HuH-7 (cell line): ENCODE results near the gene TNS2.

Experiments used
- DNase-seq: peaks from one replicate; pipeline ENCODE4 v3.0.0; 2011; ENCODE audit warnings: low spot score

TNS2 gene

GRCh38 chr12:53068811-53069585 is 19.1 kb downstream of the TNS2 start:
- DNase-seq: no peak

DNA sequence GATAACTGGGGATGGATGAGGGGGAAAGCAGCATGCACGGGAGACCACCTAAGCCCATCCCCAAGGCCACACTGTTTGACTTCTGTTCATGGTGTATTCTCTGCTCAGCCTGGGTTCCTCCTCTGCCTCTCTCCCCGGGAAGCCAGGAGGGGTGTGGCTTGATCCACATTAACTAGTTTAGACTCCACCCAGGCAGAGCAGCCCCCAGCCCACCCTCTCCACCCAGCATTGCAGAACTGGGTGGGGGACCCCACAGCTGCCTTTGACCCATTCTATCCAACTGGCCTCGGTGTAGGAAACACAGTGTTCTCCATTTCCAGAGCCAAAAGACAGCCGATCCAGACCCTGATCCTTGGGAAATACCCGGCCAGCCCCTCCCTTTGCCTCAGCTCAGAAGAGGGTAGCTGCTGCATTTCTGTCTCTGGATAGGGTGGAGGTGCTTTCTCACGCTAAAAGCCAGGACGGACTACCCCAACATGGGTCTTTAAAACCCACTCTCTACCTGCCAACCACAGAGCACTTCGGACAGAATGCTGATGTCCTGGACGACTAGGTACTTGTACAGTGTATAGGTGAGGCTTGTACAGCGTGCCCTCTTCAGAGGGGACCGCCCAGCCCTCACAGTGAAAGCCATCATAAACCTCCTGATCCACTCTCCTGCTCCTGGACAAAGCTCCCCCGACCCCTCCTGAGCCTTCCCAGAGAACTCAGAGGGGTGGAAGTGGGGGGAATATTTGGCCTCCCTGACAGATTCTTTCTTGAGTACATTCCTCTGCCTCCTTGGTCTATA is 20.0 kb downstream of the TNS2 start:
- no peak for DNase-seq

DNA sequence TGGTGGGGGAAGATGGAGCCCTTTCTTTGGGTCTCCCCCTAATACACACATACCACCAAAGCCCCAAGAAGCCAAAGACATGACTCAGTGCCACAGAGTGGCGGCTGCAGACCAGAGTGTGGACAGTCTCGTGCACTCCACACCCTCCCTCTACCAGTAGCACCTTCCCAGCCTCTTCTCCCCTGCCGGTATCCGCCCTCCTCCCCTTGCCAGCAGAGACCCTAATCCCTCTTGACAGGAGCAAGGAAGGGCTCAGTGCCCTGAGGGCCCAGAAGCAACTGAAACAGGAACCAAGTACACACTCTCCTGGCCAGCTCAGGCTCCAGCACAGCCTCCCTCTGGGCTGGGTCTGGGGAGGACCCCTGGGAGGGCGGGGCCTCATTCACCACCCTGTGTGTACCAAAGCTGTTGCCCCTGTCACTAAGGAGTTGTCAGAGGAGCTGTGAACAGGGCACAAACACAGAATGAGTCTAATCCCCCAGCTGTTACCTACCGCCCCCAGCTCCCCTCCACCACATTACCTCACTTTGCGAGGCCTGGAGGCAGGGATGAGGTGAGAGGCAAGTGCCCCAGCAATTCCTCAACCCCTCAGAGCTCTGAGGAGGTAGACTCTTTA is 21.1 kb downstream of the TNS2 start:
- no peak for DNase-seq

- DNase-seq: no peak
Measured at GRCh38 chr12:53071591-53072551, 22.0 kb downstream of the TNS2 start.

GRCh38 chr12:53073881-53074280 is 24.0 kb downstream of the TNS2 start:
- no peak for DNase-seq

DNA sequence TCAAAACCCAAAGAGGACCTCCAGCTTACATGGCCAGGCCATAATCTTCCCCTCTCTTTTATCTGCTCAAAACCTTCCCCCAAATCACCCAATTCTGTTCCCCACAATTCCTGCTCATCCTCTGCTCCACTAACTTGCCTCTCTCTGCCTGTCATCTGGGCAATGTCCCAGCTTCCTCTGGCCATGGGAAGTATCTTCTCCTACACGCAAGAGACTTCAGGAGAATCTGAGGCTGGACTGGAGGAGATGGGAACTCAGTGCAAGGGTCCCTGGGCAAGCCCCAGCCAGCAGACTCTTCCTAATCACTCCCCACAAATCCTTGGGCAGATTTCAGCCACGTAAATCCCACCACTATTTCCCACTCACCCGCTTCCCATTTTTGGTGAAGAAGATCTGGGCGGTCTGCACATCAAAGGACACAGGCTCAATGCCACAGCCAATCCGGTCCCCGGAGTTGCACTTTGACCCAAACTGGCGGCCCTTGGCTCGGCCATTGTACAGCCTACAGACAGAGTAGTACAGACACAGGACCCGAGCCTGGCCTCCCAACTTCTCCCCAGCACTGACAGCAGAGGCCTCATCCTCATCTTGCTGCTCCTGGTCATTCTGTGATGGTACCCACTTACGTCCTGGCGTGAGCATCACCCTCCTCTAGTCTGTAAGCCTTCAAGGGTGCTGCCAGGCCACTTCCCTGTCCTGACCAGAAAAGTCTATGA is 24.6 kb downstream of the TNS2 start:
- no peak for DNase-seq

GRCh38 chr12:53074999-53075370 is 25.1 kb downstream of the TNS2 start:
- DNase-seq: no peak

DNA sequence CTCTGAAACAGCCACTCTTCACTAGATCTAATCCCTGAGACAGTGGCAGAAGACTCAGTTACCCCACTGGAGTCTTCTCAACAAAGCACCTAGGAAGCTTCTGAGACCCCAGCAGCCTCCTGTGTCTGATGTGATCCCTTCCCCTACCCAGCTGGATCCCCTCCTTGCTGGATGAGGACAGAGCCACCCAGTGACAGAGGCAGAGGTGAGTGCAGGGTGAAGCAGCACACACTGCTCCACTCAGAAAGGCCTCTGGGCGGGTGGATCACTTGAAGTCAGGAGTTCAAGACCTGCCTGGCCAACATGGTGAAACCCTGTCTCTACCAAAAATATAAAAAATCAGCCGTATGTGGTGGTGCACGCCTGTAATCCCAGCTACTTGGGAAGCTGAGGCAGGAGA is 26.6 kb downstream of the TNS2 start:
- no peak for DNase-seq

DNA sequence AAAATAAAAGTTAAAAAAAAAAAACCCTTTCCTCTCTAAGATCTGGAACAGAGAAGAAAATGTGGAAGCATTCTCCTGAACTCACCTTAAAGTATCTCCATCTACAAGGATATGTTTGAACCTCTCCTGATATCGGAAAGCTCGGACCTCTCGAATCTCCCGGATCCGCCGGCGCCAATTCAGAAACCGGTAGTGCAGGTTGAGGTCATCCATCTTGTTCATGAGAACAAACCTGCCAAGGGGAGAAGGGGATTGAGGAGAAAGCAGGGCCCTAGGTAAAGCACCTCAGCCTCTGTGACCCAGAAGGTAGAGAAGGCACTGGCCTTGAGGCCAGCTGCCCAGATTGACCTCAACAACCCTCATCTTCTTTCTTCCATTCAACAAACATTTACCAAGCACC is 27.2 kb downstream of the TNS2 start:
- DNase-seq: no peak

DNA sequence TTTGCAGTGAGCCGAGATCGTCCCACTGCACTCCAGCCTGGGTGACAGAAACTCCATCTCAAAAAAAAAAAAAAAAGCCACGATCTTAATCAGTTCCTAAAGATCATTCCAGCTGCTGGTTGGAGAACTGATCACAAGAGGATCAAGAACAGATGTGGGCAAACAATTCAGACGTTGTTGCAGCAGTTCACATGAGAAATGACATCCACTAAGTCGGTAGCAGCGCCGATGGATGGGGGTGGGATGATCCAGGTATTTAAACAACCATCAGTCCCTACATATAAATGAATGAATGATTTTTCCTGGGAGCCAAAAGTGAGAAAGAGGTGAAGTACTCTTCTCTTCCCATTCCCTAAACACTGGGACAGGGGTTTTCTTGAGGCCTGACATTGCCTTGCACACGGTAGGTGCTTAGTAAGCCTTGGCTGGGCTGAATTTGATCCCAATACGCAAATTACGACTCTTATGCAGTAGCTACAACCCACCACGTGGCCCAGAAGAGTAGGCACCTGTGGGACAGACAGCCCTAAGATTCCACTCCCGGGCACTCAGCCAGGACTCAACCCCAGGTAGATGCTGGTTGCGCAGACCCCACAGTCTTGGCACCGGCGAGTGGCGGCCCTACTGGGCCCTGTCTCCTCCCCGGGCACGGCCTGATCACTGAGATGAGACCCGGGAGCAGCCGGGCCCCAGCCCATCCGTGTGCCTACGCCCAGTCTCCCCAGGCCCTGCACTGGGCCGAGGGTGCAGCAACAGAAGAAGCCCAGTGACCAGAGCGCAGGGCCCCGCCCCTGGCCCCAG is 28.8 kb downstream of the TNS2 start:
- no peak for DNase-seq

- peak; percentile 100 for DNase-seq
Measured at GRCh38 chr12:53079226-53080117, 29.6 kb downstream of the TNS2 start, which contains the start of gene SPRYD3. Gene SPRYD3, minus strand, starts transcription at chr12:53079390. Its CDS starts 57 bp downstream, at chr12:53079333.

DNA sequence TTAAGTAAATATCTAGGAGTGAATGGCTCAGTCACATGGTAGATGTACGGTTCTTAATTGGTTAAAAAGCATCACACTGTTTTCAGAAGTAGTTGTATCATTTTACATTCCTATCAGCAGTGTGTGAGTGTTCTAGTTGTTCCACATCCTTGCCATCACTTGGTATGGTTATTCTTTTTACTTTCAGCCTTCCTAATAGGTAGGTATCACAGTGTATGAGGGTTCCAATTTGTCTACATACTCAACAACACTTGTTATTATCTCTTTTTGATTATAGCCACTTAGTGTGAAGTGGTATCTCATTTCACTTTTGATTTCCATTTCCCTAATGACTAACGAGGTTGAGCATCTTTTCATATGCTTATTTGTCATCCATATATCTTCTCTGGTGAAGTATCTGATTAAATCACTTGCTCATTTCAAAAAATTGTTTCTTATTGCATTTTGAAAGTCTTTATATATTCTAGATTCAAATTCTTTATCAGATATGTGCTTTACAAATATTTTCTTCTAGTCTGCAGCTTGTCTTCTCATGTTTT is 32.8 kb downstream of the TNS2 start:
- DNase-seq: no peak

DNA sequence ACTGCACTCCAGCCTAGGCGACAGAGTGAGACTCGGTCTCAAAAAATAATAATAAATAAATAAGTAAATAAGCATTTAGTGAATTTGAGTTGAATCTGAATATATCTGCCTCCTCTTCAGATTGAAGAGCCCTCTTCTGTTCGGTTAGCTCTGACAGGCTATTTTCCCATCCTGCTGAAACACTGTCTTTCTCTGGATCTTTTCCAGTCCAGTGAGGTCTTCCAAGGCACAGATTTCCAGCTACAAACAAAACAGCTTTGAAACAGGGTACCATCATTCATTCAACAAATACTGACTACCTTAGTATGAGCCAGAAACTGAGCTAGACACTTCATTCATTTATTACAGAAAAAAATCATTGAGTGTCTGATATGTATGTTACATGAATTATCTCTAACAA is 36.5 kb downstream of the TNS2 start:
- no peak for DNase-seq

DNA sequence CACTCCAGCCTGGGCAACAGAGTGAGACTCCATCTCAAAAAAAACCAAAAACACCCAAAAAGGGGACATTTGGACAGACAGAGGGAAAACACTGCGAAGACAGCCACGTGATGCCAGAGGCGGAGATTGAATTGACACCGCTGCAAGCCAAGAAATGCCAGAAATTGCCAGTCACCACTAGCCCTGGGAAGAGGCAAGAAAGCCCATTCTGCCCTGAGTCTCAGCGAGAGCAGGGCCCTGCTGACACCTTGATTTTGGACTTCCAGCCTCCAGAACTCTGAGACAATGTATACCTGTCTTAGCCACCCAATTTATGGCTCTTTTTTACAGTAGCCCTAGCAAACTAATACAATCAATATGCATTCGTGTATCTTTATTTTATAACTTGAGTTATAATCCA is 40.2 kb downstream of the TNS2 start:
- no peak for DNase-seq

- DNase-seq: no peak
Measured at GRCh38 chr12:53090554-53090953, 40.7 kb downstream of the TNS2 start.

- no peak for DNase-seq
Measured at GRCh38 chr12:53091756-53092155, 41.9 kb downstream of the TNS2 start.

- no peak for DNase-seq
Measured at GRCh38 chr12:53093777-53094393, 44.0 kb downstream of the TNS2 start.

DNA sequence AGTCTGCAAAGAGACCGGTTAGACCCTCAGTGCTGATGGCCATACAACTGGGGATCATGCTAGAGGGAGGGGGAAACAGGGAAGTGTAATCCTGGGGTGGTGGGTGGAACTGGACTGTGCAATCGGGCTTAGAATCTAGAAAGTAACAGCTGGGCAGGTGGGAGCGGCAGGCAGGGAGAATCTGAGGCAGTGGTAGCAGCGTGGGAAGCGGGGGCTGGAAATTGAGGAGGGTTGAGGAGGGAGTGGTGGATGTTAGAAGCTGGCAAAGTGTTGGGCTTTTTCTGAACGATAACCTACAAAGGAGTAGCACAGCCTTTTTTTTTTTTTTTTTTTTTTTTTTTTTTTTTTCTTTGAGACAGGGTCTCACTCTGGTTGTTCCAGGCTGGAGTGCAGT is 44.5 kb downstream of the TNS2 start:
- no peak for DNase-seq
